Keratinocyte (primary cell): ENCODE results near the gene TUG1. TPM values are rescaled to one million over a fixed set of nuclear protein-coding genes. Genes with fewer than 3 reads are reported as not detected.

Experiments used
- DNase-seq: peaks from one replicate; pipeline ENCODE4 v3.0.0-alpha.2; 2011; ENCODE audit warnings: low read depth, missing footprints, low spot score
- FAIRE-seq: peaks from 2 replicates; lab custom pipeline; 2011; peaks lifted over from hg19 to GRCh38; lab: Jason Lieb, UNC
- H2AFZ ChIP-seq: 2 replicates; pipeline ENCODE4 v1.6.0; 2012; ENCODE audit warnings: low read length, control low read depth, inconsistent platforms; ENCODE audit not compliant: control insufficient read depth
- H3K27ac ChIP-seq: 2 replicates; pipeline ENCODE4 v1.5.1; 2011; ENCODE audit warnings: low read length; ENCODE audit not compliant: control insufficient read depth, insufficient read depth
- H3K27me3 ChIP-seq: 3 replicates; pipeline ENCODE4 v1.6.0; 2011; ENCODE audit warnings: low read length; ENCODE audit not compliant: control insufficient read depth, insufficient read depth; ENCODE audit errors: extremely low read depth
- H3K36me3 ChIP-seq, 2 experiments: 2 replicates in 1 of 2; 3 replicates in 1 of 2; pipeline ENCODE4 v1.5.1; 2011; ENCODE audit warnings: low read length in 2 of 2, mild to moderate bottlenecking in 1 of 2; ENCODE audit not compliant: control insufficient read depth in 2 of 2, insufficient read depth in 2 of 2; ENCODE audit errors: extremely low read depth in 1 of 2
- H3K4me1 ChIP-seq: 3 replicates; pipeline ENCODE4 v1.5.1; 2011; ENCODE audit warnings: low read length; ENCODE audit not compliant: control insufficient read depth, insufficient read depth; ENCODE audit errors: extremely low read depth
- H3K4me2 ChIP-seq: 3 replicates; pipeline ENCODE4 v1.6.0; 2011; ENCODE audit warnings: low read depth, low read length; ENCODE audit not compliant: control insufficient read depth, insufficient read depth; ENCODE audit errors: extremely low read depth
- H3K4me3 ChIP-seq, 3 experiments: fragments of 200-600 bp in 1 of 3; sonication (generic) in 1 of 3; 2 replicates in 2 of 3; 3 replicates in 1 of 3; pipeline ENCODE4 v1.5.1; 2011 to 2016; ENCODE audit warnings: low read length in 3 of 3, mild to moderate bottlenecking in 3 of 3, control low read depth in 2 of 3, inconsistent platforms in 1 of 3, low read depth in 1 of 3, mixed read lengths in 1 of 3, mixed run types in 1 of 3, moderate library complexity in 1 of 3; ENCODE audit not compliant: control insufficient read depth in 2 of 3, insufficient read depth in 2 of 3; ENCODE audit errors: extremely low read depth in 1 of 3
- H3K79me2 ChIP-seq: 2 replicates; pipeline ENCODE4 v1.6.0; 2012; ENCODE audit warnings: low read length; ENCODE audit not compliant: control insufficient read depth, insufficient read depth
- H3K9ac ChIP-seq: 3 replicates; pipeline ENCODE4 v1.6.0; 2011; ENCODE audit warnings: low read length; ENCODE audit not compliant: control insufficient read depth, insufficient read depth; ENCODE audit errors: extremely low read depth
- H3K9me1 ChIP-seq: 3 replicates; pipeline ENCODE4 v1.6.0; 2011; ENCODE audit warnings: low read length; ENCODE audit not compliant: control insufficient read depth, insufficient read depth; ENCODE audit errors: extremely low read depth
- H3K9me3 ChIP-seq: 2 replicates; pipeline ENCODE4 v1.5.1; 2012; ENCODE audit warnings: low read depth, low read length; ENCODE audit not compliant: control insufficient read depth
- H4K20me1 ChIP-seq: 3 replicates; pipeline ENCODE4 v1.6.0; 2011; ENCODE audit warnings: low read length; ENCODE audit not compliant: control insufficient read depth, insufficient read depth; ENCODE audit errors: extremely low read depth
- EZH2 ChIP-seq: IDR thresholded peaks from one replicate; pipeline ENCODE4 v1.6.1; 2012; ENCODE audit warnings: inconsistent platforms, mild to moderate bottlenecking, low read length, moderate library complexity
- dilution Hi-C: fragments of 300-500 bp; cut with MboI; formaldehyde crosslinking; loops from one replicate; pipeline ENCODE4 v1.7.0; 2020; ENCODE audit warnings: low sequenced_read_pairs; ENCODE audit not compliant: extremely low pct_ligation_motif_present
- polyA plus RNA-seq, 5 experiments: library from polyadenylated mRNA; depleted of rRNA in 3 of 5; stranded (reverse) in 3 of 5; stranded (forward) in 1 of 5; unstranded in 1 of 5; fragments of >200 nt; gene quantifications; 1 replicate in 1 of 5; 2 replicates in 3 of 5; 3 replicates in 1 of 5; pipeline versions ENCODE4 v1.2.1 to v1.2.3, GENCODE V29; 2011 to 2012; ENCODE audit warnings: missing spikeins in 2 of 5, low read depth in 1 of 5, low replicate concordance in 1 of 5
- TF ChIP-seq, protein P1 (sequence below), 3 experiments: IDR thresholded peaks in 1 of 3; conservative IDR thresholded peaks in 1 of 3; optimal IDR thresholded peaks in 1 of 3; 2 replicates in 2 of 3; 3 replicates in 1 of 3; pipeline versions ENCODE3 to v1.5.1; 2011; ENCODE audit warnings: low read length in 3 of 3, mild to moderate bottlenecking in 3 of 3, moderate library complexity in 2 of 3, control low read depth in 1 of 3, inconsistent platforms in 1 of 3; ENCODE audit not compliant: insufficient read depth in 2 of 3; ENCODE audit errors: extremely low read depth in 1 of 3

TUG1 gene
- polyA plus RNA-seq, 1 donor (not counting 4 experiments of a cell fraction or from before 2014, with no cell fraction given): 77.1 TPM

DNA sequence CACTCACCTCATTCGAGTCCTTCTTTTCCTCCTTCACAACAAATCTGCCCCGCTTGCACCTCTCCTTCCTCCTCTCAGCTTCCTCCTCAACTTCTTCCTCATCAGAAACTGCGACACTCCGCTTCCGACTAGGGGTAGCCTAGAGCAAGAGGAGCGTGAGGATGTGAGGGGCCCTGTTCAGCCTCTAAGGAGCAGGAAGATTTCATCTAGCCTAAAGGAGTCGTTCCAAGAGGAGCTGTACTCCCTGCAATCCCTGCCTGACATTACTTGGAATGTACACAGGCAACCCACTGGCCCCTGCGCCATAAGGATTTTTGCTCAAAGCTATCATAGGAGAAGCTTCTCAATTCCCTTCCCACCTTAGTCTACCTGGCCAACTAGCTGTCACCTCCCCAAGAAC is 35.0 kb upstream of the TUG1 start:
- peaks cover 38 to 46% of the 10 kb centered on the region in 2 experiments for H3K36me3 ChIP-seq
- no peaks in the 10 kb centered on the region for H3K9me1 ChIP-seq
- H3K4me3 ChIP-seq: no peak overlapping the region
- no peak for DNase-seq
- H2AFZ ChIP-seq: no peak overlapping the region
- H3K4me1 ChIP-seq: no peaks in the 10 kb centered on the region
- H3K27ac ChIP-seq: no peak overlapping the region
- H3K79me2 ChIP-seq: no peaks in the 10 kb centered on the region
- H3K9ac ChIP-seq: no peak overlapping the region
- no peak for TF ChIP-seq EZH2
- TF ChIP-seq, protein P1, sequence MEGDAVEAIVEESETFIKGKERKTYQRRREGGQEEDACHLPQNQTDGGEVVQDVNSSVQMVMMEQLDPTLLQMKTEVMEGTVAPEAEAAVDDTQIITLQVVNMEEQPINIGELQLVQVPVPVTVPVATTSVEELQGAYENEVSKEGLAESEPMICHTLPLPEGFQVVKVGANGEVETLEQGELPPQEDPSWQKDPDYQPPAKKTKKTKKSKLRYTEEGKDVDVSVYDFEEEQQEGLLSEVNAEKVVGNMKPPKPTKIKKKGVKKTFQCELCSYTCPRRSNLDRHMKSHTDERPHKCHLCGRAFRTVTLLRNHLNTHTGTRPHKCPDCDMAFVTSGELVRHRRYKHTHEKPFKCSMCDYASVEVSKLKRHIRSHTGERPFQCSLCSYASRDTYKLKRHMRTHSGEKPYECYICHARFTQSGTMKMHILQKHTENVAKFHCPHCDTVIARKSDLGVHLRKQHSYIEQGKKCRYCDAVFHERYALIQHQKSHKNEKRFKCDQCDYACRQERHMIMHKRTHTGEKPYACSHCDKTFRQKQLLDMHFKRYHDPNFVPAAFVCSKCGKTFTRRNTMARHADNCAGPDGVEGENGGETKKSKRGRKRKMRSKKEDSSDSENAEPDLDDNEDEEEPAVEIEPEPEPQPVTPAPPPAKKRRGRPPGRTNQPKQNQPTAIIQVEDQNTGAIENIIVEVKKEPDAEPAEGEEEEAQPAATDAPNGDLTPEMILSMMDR (optimal IDR thresholded peaks at IDR 0.05 in 1 of 3, IDR thresholded peaks at IDR 0.05 in 1 of 3, conservative IDR thresholded peaks at IDR 0.05 in 1 of 3; ENCODE audit: extremely low read depth in 1 of 3, insufficient read depth in 2 of 3, low read length in 3 of 3): no peak
- no peaks in the 10 kb centered on the region for H3K27me3 ChIP-seq
- H3K9me3 ChIP-seq: no peaks in the 10 kb centered on the region
- no peak overlapping the region for H3K4me2 ChIP-seq
- FAIRE-seq: no peak
- dilution Hi-C loops: no loop called here
- no peaks in the 10 kb centered on the region for H4K20me1 ChIP-seq

GRCh38 chr22:30940685-30941362 is 28.2 kb upstream of the TUG1 start:
- no peaks in the 10 kb centered on the region for H3K9me3 ChIP-seq
- peaks cover 9% of the 10 kb centered on the region for H3K4me1 ChIP-seq
- H3K27ac ChIP-seq: no peak overlapping the region
- no peak overlapping the region for H3K4me2 ChIP-seq
- H3K9ac ChIP-seq: no peak overlapping the region
- H4K20me1 ChIP-seq: no peaks in the 10 kb centered on the region
- no peak for DNase-seq
- TF ChIP-seq, protein P1 (optimal IDR thresholded peaks at IDR 0.05 in 1 of 3, IDR thresholded peaks at IDR 0.05 in 1 of 3, conservative IDR thresholded peaks at IDR 0.05 in 1 of 3; ENCODE audit: extremely low read depth in 1 of 3, insufficient read depth in 2 of 3, low read length in 3 of 3): no peak
- TF ChIP-seq EZH2: no peak
- FAIRE-seq: no peak
- H3K36me3 ChIP-seq: peaks cover 41 to 56% of the 10 kb centered on the region in 2 experiments
- H2AFZ ChIP-seq: no peak overlapping the region
- H3K27me3 ChIP-seq: no peaks in the 10 kb centered on the region
- H3K79me2 ChIP-seq: no peaks in the 10 kb centered on the region
- dilution Hi-C loops: no loop called here
- no peak overlapping the region for H3K4me3 ChIP-seq
- H3K9me1 ChIP-seq: no peaks in the 10 kb centered on the region
